Glomerular endothelial cell (primary cell): ENCODE results near the gene DCAF17. TPM values are rescaled to one million over a fixed set of nuclear protein-coding genes. Genes with fewer than 3 reads are reported as not detected.
"Not testable (repeated sequence)": the region's sequence is repeated elsewhere in the genome, so short reads cannot be mapped to it uniquely, and the experiment has no call there.

Experiments used
- DNase-seq: peaks from one replicate; pipeline ENCODE4 v3.0.0-alpha.2; 2011; ENCODE audit warnings: low read depth, low spot score; ENCODE audit errors: extremely low read depth
- total RNA-seq: library from RNA; depleted of rRNA; stranded (reverse); fragments of >200 nt; gene quantifications from 2 replicates; pipeline ENCODE4 v1.2.3, GENCODE V29; 2015

The DCAF17 gene
- total RNA-seq, 1 donor from 2014 or later = 15.3 TPM

DNA sequence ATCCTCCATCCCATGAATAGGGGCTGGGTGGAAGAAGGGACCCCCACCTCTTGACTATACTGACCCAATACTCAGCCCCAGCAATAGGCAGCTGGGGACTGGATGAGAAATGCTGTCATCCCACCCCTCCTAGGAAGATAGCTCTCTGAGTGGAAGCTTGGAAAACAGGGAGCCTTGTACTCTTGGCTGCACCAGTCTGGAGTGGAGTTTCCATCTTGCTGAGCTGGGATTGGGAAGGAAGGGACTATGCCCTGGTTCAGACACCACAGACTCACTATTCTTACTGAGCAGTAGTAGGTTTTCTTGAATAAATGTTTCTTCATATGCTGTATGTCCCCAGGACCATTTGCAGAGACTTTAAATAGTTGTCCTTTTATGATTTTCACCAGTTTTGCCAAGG is 7.4 kb downstream of the DCAF17 start:
- no peak for DNase-seq

DNA sequence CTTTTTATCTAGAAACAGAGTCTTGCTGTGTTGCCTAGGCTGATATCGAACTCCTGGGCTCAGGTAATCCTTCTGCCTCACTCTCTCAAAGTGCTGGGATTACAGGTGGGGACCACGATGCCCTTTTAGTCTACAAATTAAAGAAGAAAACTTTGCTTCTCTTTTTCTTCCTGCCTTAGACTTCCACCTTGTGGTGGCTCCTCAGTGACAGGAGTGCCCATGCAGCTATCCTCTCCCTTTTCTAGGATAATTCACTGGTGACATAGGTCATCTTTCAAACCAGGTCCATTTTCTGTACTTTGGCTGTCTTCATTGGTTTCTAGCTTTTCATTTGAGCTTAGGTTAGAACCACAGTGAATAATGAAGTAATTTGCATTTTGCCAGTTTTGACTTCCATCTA is 13.6 kb downstream of the DCAF17 start:
- no peak for DNase-seq

DNA sequence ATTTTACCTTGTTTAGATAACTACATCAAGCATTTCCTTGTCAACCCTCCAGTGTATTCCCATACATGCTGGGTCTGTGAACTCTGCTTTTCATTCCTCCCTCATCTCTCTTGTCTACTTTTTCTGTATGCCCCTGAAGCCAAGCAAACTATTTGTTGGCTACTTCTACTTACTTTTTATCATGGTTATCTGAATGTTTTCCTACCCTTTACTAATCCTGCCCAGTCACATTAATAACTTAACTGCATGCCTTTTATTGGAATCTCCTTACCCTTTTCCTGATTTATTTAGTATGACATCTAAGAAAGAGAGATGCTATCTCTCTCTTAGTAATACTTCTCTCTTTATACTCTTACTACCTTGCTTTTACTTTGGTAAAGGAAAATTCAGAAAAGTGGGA is 17.0 kb downstream of the DCAF17 start:
- no peak for DNase-seq

DNA sequence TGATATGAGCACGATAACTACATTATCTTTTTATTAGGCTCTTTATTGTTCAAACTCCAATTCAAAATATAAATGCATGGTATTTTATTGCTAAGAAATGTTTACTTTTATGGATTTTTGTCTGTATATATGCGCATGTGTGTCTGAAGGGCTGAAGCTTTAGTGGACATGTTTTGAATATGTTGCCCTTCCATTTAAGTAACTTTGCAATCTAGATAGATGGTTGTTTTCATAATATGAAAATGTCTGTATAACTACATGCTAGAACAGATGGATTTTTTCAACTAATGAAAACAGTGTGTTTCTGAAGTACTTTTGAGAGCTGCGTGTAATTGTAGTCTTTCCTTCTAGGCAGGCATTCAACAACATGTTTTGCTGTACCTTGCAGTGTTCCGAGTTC is 18.7 kb downstream of the DCAF17 start:
- no peak for DNase-seq

DNA sequence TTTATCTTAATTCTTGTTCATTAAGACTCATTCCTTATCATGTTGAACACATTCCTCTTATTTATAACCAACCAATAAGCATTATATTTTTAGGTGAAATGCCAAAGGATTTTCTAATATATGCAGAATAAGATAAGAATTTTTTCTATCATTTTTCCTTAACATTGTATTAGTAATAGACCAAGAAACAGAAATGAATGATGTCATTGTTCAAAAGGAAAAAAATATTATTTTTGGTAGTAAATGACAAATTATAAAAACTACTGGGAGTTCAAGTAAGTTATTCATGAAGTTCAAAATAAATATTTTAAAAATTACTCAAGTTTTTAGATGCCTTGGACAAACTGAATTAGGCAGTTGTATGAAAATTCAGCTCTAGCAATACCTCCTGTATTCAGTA is 25.5 kb downstream of the DCAF17 start:
- no peak for DNase-seq

DNA sequence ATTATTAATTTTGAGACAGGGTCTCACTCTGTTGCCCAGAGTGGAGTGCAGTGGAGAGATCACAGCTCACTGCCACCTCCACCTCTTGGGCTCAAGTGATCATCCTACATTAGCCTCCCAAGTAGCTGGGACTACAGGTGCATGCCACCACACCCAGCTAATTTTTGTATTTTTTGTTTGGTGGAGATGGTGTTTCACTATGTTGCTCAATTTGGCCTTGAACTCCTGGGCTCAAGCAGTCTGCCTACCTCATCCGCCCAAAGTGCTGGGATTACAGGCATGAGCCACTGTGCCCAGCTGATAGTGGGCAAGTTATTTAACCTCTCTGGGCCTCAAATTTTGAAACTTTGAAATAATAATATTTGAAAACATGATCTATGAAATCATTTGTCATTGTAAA is 26.5 kb downstream of the DCAF17 start:
- no peak for DNase-seq

DNA sequence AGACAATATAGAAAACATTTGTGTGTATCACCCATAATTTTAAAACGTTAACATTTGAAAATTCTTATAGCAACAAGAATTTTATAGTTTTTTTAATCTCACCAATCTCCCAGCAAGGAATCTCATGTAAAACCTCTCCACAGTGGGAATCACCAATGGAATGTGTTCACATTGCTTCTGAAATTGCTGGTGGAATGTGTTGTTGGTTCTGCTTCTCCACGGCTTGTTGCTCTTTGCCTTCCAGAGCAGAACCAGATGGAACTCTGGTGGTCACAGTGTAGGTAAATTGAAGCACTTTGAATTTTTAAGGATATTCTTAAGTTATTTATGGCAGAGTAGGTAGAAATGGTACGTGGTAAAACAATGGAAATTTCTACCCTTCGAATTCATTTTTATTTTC is 35.1 kb downstream of the DCAF17 start:
- DNase-seq = no peak

DNA sequence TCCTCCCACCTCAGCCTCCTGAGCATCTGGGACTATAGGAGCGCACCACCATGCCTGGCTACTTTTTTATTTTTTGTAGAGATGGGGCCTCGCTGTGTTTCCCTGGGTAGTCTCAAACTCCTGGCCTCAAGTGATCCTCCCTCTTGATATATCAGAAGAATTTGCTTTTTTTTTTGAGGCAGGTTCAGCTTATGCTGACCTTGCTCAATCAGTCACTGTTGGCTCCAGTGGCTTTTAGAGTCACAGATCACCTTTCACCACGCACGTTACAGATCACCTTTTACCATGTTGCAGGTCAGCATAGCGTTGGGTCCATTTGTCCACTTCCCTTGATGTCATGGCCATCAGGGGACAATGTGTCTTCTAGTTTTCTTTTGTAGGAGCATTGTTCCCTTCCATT is 36.1 kb downstream of the DCAF17 start:
- no peak for DNase-seq

DNA sequence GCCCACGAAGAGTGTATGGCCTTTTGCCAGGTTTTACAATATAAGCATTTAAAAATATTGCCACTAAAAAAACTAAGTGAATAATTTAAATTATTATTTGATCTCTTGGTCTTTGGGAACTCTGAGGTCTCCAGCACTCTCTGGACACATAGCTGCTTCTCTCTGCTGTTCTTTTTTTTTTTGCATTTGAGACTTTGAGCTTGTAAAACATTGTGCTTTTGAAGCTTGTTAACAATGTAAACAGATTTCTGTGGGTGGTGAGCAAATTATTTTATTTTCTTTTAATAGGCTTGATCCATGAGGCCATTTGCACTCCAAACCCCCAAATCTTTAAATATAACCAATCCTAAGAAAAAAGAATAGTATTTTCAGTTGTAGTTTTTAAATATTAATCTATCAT is 42.0 kb downstream of the DCAF17 start:
- DNase-seq = no peak

DNA sequence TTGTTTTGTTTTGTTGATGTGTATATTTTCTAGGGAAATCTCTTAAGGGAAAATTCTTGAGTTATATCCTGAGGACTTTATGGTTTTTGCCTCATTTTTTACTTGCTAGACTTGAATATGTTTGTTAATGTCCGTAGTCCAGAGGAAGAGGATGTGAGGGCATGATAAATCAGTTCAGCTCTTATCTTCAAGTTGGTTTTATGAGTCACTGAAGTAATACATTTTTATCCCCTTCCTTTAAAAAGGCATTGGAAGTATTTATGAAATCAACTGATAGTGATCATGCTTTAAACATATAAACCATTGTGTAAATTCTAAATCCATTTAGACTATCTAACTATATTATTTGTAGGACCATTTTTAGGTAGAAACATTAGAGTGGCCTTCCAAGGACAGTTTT is 44.3 kb downstream of the DCAF17 start:
- no peak for DNase-seq

DNA sequence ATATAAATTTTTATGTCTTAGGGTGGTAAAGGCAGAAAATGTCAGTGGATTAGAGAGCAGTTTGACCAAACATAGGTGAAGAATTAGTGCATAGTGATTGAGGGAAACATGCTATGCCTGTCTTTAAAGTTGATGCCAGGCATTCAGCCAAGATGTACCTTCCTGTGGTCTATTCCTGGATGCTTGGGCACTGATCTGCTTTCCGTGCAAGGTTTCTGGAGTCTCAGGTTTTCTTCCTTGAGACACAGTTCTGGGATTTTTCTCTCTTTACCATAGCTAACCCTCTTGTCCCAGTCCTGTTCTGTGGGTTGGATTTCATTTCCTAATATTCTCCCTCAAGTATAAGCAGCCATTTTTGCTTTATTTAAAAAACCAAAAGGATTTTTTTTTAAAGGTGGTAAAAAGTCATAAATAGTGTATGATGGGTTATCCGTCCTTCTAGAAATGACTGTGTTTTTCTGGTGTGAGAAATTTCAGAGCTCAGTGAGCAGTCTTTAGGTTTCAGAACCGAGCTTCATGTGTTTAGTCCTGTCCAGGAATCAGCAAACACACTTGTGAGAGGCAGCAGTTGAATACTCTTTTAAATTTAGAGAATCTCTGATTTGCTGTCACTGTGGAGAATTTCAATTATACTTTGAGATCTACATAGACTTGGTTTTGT is 45.3 kb downstream of the DCAF17 start:
- no peak for DNase-seq

DNA sequence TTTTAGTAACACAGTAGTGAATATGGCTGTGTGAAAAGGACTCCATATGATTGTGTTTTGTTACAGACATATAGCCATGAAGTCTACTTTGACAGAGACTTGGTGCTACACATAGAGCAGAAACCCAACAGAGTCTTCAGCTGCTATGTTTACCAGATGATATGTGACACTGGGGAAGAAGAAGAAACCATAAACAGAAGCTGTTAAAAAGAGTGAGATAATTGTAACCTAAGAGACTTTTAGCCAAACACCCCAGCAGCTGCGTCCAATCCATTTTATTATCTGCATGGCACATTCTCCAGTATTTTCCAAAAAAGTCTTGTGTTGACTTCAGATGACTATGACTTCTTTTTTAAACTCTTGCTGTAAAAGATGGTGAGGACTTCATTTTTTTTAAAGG is 46.9 kb downstream of the DCAF17 start:
- no peak for DNase-seq

DNA sequence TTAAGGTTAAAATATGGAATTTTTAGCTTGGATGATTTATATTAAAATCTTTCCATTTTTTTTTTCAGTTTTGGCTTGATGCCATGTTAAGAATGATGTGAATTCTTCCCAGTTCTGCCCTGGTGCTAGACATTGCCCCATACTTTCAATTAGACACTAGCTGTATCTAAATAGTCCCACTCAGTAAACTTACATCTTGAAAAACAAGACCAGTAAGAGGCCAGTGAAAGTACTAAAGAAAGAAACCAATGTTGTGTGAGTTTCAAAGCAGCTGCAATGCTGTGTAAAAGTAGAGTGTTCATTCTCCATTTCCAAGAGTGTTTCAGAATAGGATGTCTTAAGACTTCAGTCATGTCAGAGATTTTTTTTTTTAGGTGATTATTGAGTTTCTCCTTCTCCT is 48.3 kb downstream of the DCAF17 start:
- DNase-seq = no peak

DNA sequence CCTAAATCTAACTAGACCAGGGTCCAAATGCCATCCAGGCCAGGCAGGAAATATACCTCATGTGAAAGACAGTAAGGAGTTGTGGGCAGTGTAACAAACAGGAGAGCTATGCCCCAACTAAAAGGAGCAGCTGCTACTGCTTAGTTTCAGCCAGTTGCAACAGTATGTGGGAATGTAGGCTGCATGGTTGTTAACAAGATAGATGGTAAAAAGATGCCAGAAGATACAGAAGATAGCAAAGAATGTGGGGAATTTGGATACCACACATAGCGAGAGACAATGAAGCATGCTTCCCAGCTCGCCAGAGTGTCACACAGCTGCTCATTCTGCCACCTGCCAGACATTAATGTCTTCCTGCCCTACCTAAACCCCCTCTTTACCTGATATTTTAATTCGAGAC is 48.9 kb downstream of the DCAF17 start:
- DNase-seq = no peak

DNA sequence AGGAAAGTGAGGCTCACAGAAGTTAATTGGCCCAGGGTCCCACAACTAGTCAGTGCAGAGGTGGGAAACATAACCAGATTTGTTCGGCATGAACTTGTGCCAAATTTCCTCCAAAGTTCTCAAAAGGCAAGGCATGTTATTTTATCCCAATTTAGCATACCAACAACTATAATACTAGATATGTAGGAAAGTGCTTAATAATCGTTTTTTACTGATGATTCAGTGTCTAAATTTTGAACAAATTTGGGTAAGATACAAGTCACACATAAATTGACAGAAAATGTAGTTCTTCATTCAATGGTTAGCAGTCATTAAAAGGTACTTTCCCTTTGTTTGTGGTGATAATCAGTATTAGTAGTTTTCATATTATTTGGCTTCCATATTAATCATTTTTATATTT is 49.8 kb downstream of the DCAF17 start:
- DNase-seq = no peak

DNA sequence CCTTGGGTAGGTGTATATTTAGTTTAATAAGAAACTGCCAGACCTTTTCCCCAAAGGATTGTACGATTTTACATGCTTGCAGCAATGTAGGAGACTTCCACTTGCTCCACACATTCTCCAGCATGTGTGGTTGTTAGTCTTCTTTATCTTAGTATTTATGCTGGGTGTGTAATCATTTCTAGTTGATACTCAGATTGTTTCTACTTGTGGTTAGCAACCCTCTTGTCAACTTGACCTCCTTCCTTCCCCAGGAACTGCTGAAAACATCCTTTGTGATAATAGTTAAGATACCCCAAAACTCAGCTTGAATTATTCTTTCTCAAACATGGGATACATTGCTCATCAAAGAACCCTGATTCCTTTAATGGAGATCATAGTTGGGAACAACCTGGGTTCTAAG is 51.1 kb downstream of the DCAF17 start:
- DNase-seq = no peak

DNA sequence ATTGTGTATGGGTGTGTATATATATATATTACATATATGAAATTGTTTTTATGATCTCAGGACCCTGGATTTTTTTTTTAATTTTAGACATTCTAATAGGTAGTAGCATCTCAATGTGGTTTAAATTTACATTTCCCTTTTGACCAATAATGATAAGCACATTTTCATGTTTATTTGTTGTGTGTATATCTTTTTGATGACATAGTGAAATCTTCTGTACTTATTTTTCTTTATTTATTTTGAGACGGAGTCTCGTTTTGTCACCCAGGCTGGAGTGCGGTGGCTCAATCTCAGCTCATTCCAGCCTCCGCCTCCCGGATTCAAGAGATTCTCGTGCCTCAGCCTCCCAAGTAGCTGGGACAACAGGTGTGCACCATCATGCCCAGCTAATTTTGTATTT is 53.2 kb downstream of the DCAF17 start:
- DNase-seq = no peak

DNA sequence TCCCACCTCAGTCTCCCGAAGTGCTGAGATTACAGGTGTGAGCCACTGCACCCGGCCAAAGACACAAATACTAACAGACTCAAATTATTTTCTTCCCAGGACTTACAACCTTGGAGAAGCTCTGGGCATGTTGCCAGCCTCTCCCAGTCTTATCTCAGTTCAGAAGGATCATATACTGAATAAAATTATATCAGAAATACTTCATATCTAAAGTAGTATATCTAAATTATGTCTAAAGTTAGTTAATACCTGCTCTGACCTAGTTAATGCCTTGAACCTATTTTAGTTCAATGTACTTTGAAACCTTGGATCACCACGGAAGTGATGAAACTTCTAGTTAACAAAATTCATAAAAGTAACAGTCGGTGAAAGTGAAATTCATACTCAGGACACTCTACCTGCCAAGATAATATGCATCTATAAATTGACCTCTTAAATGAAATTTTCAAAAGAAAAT is 53.8 kb downstream of the DCAF17 start:
- DNase-seq = no peak

DNA sequence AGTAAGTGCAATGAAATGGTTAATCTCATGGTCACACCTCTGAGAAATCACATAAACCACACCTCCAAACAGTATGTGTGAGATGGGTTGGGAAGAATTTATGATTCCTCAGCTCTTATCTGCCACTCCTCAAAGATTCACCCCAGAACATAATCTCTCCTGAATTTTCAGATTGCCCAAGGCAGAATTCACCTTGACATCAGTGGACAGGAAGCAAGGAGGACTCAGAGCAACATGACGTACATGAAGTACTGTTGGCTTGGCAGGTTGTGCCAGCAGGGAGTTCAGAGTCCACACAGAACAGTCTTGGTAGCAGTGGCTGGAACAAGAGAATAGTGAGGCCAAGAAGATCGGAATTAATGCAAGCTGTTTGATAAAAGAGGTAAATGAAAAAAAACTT is 56.6 kb downstream of the DCAF17 start:
- no peak for DNase-seq

DNA sequence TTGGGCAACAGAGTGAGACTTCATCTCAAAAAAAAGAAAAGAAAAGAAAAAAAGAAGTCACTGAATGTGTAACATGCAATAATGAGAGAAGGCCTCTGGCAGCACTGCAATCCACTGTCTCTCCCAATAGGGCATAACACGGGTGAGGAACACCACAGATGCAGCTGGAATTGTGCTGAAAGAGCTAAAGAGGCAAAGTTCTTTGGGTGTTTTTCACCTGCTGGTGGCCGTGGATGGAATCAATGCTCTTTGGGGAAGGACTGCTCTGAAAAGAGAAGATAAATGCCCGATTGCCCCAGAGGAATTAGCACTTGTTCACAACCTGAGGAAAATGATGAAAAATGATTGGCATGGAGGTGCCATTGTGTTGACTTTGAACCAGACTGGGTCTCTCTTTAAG is 57.3 kb downstream of the DCAF17 start:
- DNase-seq = no peak

DNA sequence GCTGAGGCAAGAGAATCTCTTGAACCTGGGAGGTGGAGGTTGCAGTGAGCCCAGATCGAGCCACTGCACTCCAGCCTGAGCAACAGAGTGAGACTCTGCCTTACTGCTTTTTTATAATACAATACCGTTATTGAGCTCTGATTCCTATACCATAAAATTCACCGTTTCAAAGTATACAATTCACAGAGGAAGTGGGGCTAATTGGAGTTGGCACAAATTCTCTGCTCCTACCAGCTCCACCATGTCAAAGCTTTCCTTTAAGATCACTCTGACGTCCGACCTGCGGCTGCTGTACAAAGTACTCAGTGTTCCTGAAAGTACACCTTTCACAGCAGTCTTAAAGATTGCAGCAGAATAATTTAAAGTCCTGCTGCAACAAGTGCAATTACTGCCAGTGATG is 58.6 kb downstream of the DCAF17 start:
- no peak for DNase-seq

DNA sequence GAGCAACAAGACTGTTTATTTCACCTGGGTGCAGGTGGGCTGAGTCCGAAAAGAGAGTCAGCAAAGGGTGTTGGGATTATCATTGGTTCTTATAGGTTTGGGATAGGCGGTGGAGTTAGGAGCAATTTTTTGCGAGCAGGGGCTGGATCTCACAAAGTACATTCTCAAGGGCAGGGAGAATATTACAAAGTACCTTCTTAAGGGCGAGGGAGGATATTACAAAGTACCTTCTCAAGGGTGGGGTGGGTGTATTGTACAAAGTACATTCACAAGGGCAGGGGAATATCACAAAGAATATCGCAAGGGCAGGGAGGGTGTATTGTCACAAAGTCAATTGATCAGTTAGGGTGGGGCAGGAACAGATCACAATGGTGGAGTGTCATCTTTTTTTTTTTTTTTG is 63.6 kb downstream of the DCAF17 start:
- not testable (repeated sequence) for DNase-seq

DNA sequence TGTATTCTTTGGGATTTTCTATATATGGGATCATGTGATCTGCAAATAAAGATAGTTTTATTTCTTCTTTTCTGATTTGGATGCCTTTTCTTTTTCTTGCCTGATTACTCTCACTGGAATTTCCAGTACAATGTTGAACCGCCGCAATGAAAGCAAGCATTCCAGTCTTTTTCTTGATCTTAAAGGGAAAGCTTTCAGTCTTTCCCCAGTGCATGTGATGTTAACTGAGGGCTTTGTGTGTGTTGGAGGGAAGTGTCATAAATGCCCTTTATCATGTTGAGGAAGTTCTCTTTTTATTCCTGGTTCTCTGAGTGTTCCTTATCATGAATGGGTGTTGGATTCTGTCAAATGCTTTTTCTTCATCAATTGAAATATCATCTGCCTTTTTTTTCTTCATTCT is 71.3 kb downstream of the DCAF17 start:
- DNase-seq = no peak
